ENCODE measurements around the gene PALB2. TPM values are rescaled to one million over a fixed set of nuclear protein-coding genes. Genes with fewer than 3 reads are reported as not detected.
"Not testable (repeated sequence)": the region's sequence is repeated elsewhere in the genome, so short reads cannot be mapped to it uniquely, and the experiment has no call there.

PALB2 gene
- total RNA-seq, 1 donor from 2014 or later = 34.4 TPM

GRCh38 chr16:23594186-23594585 lies 46.9 kb downstream of the PALB2 start:
- intact Hi-C loops (cut with micrococcal nuclease) = no loop called here
- DNase-seq (ENCODE audit: low spot score) = no peak
- Mint-ChIP-seq H3K4me3 (no peak overlapping the region), H3K4me1 (ENCODE audit: low read depth) (peaks cover 30% of the 10 kb centered on the region), H3K36me3 (ENCODE audit: low read depth) (peaks cover 22% of the 10 kb centered on the region), H3K9me3 (no peaks in the 10 kb centered on the region), H3K27ac (no peak overlapping the region), H3K27me3 (ENCODE audit: insufficient read depth) (no peaks in the 10 kb centered on the region)

- no peak for DNase-seq (ENCODE audit: low spot score)
- no peak overlapping the region for H3K27ac Mint-ChIP-seq
- H3K36me3 Mint-ChIP-seq (ENCODE audit: low read depth) = peaks cover 27% of the 10 kb centered on the region
- no peak overlapping the region for H3K4me3 Mint-ChIP-seq
- H3K9me3 Mint-ChIP-seq = no peaks in the 10 kb centered on the region
- peaks cover 20% of the 10 kb centered on the region for H3K4me1 Mint-ChIP-seq (ENCODE audit: low read depth)
- no peaks in the 10 kb centered on the region for H3K27me3 Mint-ChIP-seq (ENCODE audit: insufficient read depth)
- intact Hi-C loops (cut with micrococcal nuclease) = no loop called here
These were observed 50.9 kb downstream of the PALB2 start for GRCh38 chr16:23590181-23590580.

DNA sequence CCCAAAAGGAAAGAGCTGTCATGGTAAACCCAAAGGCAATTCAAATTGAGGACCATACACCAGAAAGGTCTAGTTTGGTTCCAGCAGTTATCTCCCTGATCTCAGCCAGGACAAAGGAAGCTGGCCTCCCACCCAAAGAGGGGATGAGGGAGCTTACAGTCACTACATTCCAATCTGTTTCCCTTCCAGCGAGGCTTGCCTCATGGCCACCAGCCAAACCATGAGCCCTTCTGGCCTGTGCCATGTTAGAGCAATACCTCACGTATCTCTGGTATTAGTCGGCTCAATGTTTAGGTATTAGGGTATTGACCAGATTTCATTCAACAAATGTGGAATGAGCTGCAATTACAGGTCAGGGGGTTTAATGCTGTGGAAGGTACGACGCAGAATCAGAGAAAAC lies 53.4 kb downstream of the PALB2 start:
- intact Hi-C loops (cut with micrococcal nuclease) = no loop called here
- H3K9me3 Mint-ChIP-seq = no peaks in the 10 kb centered on the region
- H3K27ac Mint-ChIP-seq = no peak overlapping the region
- no peaks in the 10 kb centered on the region for H3K27me3 Mint-ChIP-seq (ENCODE audit: insufficient read depth)
- no peak overlapping the region for H3K4me3 Mint-ChIP-seq
- peaks cover 12% of the 10 kb centered on the region for H3K4me1 Mint-ChIP-seq (ENCODE audit: low read depth)
- no peak for DNase-seq (ENCODE audit: low spot score)
- H3K36me3 Mint-ChIP-seq (ENCODE audit: low read depth) = peaks cover 28% of the 10 kb centered on the region

GRCh38 chr16:23584186-23585076 lies 56.7 kb downstream of the PALB2 start:
- Mint-ChIP-seq H3K36me3 (ENCODE audit: low read depth) (peaks cover 33% of the 10 kb centered on the region), H3K27me3 (ENCODE audit: insufficient read depth) (no peaks in the 10 kb centered on the region), H3K4me3 (no peak overlapping the region), H3K27ac (no peak overlapping the region), H3K4me1 (ENCODE audit: low read depth) (no peaks in the 10 kb centered on the region), H3K9me3 (no peaks in the 10 kb centered on the region)
- DNase-seq (ENCODE audit: low spot score) = no peak
- intact Hi-C loops (cut with micrococcal nuclease) = no loop called here

GRCh38 chr16:23583271-23583670 lies 57.8 kb downstream of the PALB2 start:
- intact Hi-C loops (cut with micrococcal nuclease) = not testable (repeated sequence)
- H3K36me3 Mint-ChIP-seq (ENCODE audit: low read depth) = peaks cover 32% of the 10 kb centered on the region

DNA sequence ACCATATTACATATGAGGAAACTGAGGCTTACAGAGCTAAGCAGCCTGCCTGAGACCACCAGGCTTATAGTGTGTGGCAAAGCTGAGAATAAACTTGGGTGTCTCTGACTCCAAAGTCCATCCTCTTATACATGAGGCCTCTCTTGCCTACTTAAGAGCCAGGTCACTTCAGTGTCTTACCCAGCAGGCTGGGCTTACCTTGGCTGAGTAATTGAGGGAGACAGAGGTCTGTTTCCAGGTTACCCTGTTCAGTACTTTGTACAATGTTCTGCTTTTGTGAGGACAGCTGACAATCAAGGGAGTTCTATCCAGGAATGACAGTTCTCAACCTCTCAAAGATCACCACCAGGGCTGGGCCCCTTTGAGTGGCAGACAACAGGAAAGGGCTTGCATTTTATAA lies 59.3 kb downstream of the PALB2 start:
- Mint-ChIP-seq H3K27me3 (ENCODE audit: insufficient read depth) (no peaks in the 10 kb centered on the region), H3K27ac (no peak overlapping the region), H3K36me3 (ENCODE audit: low read depth) (peaks cover 32% of the 10 kb centered on the region), H3K4me1 (ENCODE audit: low read depth) (no peaks in the 10 kb centered on the region), H3K4me3 (no peak overlapping the region), H3K9me3 (no peaks in the 10 kb centered on the region)
- DNase-seq (ENCODE audit: low spot score) = no peak
- intact Hi-C loops (cut with micrococcal nuclease) = no loop called here

More at GRCh38 chr16:23583271-23583670, 57.8 kb downstream of the PALB2 start:
- H3K27me3 Mint-ChIP-seq (ENCODE audit: insufficient read depth); H3K9me3 Mint-ChIP-seq; DNase-seq (ENCODE audit: low spot score); H3K27ac Mint-ChIP-seq; H3K4me3 Mint-ChIP-seq; H3K4me1 Mint-ChIP-seq (ENCODE audit: low read depth): not testable (repeated sequence)

GRCh38 chr16:23580391-23580790 lies 60.7 kb downstream of the PALB2 start:
- Mint-ChIP-seq H3K27me3 (ENCODE audit: insufficient read depth) (no peaks in the 10 kb centered on the region), H3K36me3 (ENCODE audit: low read depth) (peaks cover 28% of the 10 kb centered on the region)
- intact Hi-C loops (cut with micrococcal nuclease) = no loop called here

GRCh38 chr16:23579371-23579770 lies 61.7 kb downstream of the PALB2 start:
- no peak for DNase-seq (ENCODE audit: low spot score)
- no peak overlapping the region for H3K4me3 Mint-ChIP-seq
- H3K4me1 Mint-ChIP-seq (ENCODE audit: low read depth) = no peaks in the 10 kb centered on the region
- no peak overlapping the region for H3K27ac Mint-ChIP-seq
- intact Hi-C loops (cut with micrococcal nuclease) = no loop called here
- no peaks in the 10 kb centered on the region for H3K27me3 Mint-ChIP-seq (ENCODE audit: insufficient read depth)
- H3K36me3 Mint-ChIP-seq (ENCODE audit: low read depth) = peaks cover 25% of the 10 kb centered on the region
- H3K9me3 Mint-ChIP-seq = no peaks in the 10 kb centered on the region

More at GRCh38 chr16:23580391-23580790, 60.7 kb downstream of the PALB2 start:
- Mint-ChIP-seq H3K9me3 (no peaks in the 10 kb centered on the region), H3K4me1 (ENCODE audit: low read depth) (no peaks in the 10 kb centered on the region), H3K4me3 (no peak overlapping the region), H3K27ac (no peak overlapping the region)
- no peak for DNase-seq (ENCODE audit: low spot score)

GRCh38 chr16:23578101-23578830 lies 62.8 kb downstream of the PALB2 start:
- Mint-ChIP-seq H3K4me1 (ENCODE audit: low read depth) (no peaks in the 10 kb centered on the region), H3K4me3 (no peak overlapping the region), H3K27ac (no peak overlapping the region), H3K27me3 (ENCODE audit: insufficient read depth) (no peaks in the 10 kb centered on the region), H3K36me3 (ENCODE audit: low read depth) (peaks cover 22% of the 10 kb centered on the region), H3K9me3 (no peaks in the 10 kb centered on the region)
- DNase-seq (ENCODE audit: low spot score) = no peak
- intact Hi-C loops (cut with micrococcal nuclease) = no loop called here

- intact Hi-C loops (cut with micrococcal nuclease) = no loop called here
- Mint-ChIP-seq H3K4me3 (no peak overlapping the region), H3K36me3 (ENCODE audit: low read depth) (peaks cover 21% of the 10 kb centered on the region), H3K27me3 (ENCODE audit: insufficient read depth) (no peaks in the 10 kb centered on the region), H3K9me3 (no peaks in the 10 kb centered on the region), H3K27ac (no peak overlapping the region), H3K4me1 (ENCODE audit: low read depth) (no peaks in the 10 kb centered on the region)
- no peak for DNase-seq (ENCODE audit: low spot score)
These were observed 63.6 kb downstream of the PALB2 start for GRCh38 chr16:23577493-23577892.

GRCh38 chr16:23575834-23576233 lies 65.3 kb downstream of the PALB2 start:
- intact Hi-C loops (cut with micrococcal nuclease) = no loop called here
- Mint-ChIP-seq H3K9me3 (no peaks in the 10 kb centered on the region), H3K4me3 (no peak overlapping the region), H3K4me1 (ENCODE audit: low read depth) (no peaks in the 10 kb centered on the region), H3K27me3 (ENCODE audit: insufficient read depth) (no peaks in the 10 kb centered on the region), H3K27ac (no peak overlapping the region), H3K36me3 (ENCODE audit: low read depth) (peaks cover 20% of the 10 kb centered on the region)
- no peak for DNase-seq (ENCODE audit: low spot score)

GRCh38 chr16:23573817-23574216 lies 67.3 kb downstream of the PALB2 start:
- H3K9me3 Mint-ChIP-seq = no peaks in the 10 kb centered on the region
- DNase-seq (ENCODE audit: low spot score) = no peak
- peaks cover 23% of the 10 kb centered on the region for H3K36me3 Mint-ChIP-seq (ENCODE audit: low read depth)
- intact Hi-C loops (cut with micrococcal nuclease) = no loop called here
- no peaks in the 10 kb centered on the region for H3K4me1 Mint-ChIP-seq (ENCODE audit: low read depth)
- H3K27ac Mint-ChIP-seq = no peak overlapping the region
- H3K4me3 Mint-ChIP-seq = no peak overlapping the region
- no peaks in the 10 kb centered on the region for H3K27me3 Mint-ChIP-seq (ENCODE audit: insufficient read depth)

- Mint-ChIP-seq H3K27me3 (ENCODE audit: insufficient read depth) (no peaks in the 10 kb centered on the region), H3K9me3 (no peaks in the 10 kb centered on the region), H3K4me1 (ENCODE audit: low read depth) (no peaks in the 10 kb centered on the region), H3K4me3 (no peak overlapping the region), H3K27ac (no peak overlapping the region), H3K36me3 (ENCODE audit: low read depth) (peaks cover 30% of the 10 kb centered on the region)
- intact Hi-C loops (cut with micrococcal nuclease) = no loop called here
- no peak for DNase-seq (ENCODE audit: low spot score)
These were observed 68.7 kb downstream of the PALB2 start for GRCh38 chr16:23572394-23572793.

Measured in activated T-helper 1 cell treated with anti-CD3 and anti-CD28 coated beads, Interleukin-12 subunit alpha, Interleukin-12 subunit beta, Interleukin-2, Interleukin-4 antibody, amounts not matched to agents 30 ng/mL and 10 ng/mL and 1 ng/mL, durations not matched to agents 14 hours and 24 hours and 36 hours (primary cell).